ENCODE results near the gene SEC22B.
"Not testable (repeated sequence)": the region's sequence is repeated elsewhere in the genome, so short reads cannot be mapped to it uniquely, and the experiment has no call there.

- TF ChIP-seq EZH2 (IDR thresholded peaks at IDR 0.05; ENCODE audit: borderline replicate concordance, low read length); CTCF (conservative IDR thresholded peaks at IDR 0.05 in 1 of 2, IDR thresholded peaks at IDR 0.05 in 1 of 2; ENCODE audit: extremely low read depth in 1 of 2, insufficient read depth in 1 of 2, low read depth in 1 of 2, low read length in 2 of 2): not testable (repeated sequence)
These were observed 12.3 kb upstream of the SEC22B start for GRCh38 chr1:120188626-120189025.
